H1 (cell line): ENCODE results near the gene ZNF524. TPM values are rescaled to one million over a fixed set of nuclear protein-coding genes. Genes with fewer than 3 reads are reported as not detected.

Experiments
- CHD7 ChIP-seq: fragments of 300-600 bp; sonication (generic); IDR thresholded peaks from 2 replicates; pipeline ENCODE4 v1.7.1; 2012; ENCODE audit warnings: low read length, moderate library complexity, mild to moderate bottlenecking, inconsistent platforms; ENCODE audit not compliant: insufficient replicate concordance
- E2F6 ChIP-seq: IDR thresholded peaks from 2 replicates; pipeline ENCODE4 v1.6.1; 2012; ENCODE audit warnings: inconsistent platforms
- JUN ChIP-seq: IDR thresholded peaks from 2 replicates; pipeline ENCODE4 v1.6.1; 2011; ENCODE audit warnings: low read depth, mild to moderate bottlenecking, improper control_type of control experiment, low read length
- NRF1 ChIP-seq: IDR thresholded peaks from 2 replicates; pipeline ENCODE4 v1.6.1; 2011; ENCODE audit warnings: mild to moderate bottlenecking, low read depth, low read length, improper control_type of control experiment
- POLR2AphosphoS5 ChIP-seq: IDR thresholded peaks from 2 replicates; pipeline ENCODE4 v1.6.1; 2011; ENCODE audit warnings: low read depth, low read length
- RNF2 ChIP-seq: fragments of 200-900, 300-1000 bp; sonication (generic); IDR thresholded peaks from 2 replicates; pipeline ENCODE4 v1.7.1; 2016; ENCODE audit warnings: borderline replicate concordance, low read depth, mild to moderate bottlenecking, antibody characterized with exemption, low read length; ENCODE audit not compliant: poor library complexity, severe bottlenecking; ENCODE audit errors: missing control alignments
- SP1 ChIP-seq: IDR thresholded peaks from 2 replicates; pipeline ENCODE4 v1.6.1; 2011; ENCODE audit warnings: low read depth, low read length
- SUZ12 ChIP-seq: fragments of 200-600 bp; sonication (generic); IDR thresholded peaks from 2 replicates; pipeline ENCODE4 v1.6.1; 2012; ENCODE audit warnings: mild to moderate bottlenecking, inconsistent platforms, low read length, moderate library complexity, mixed read lengths
- TAF1 ChIP-seq: IDR thresholded peaks from 2 replicates; pipeline ENCODE4 v1.6.1; 2011; ENCODE audit warnings: mild to moderate bottlenecking, low read depth, low read length
- TAF7 ChIP-seq: optimal IDR thresholded peaks from 2 replicates; pipeline ENCODE3; 2011; ENCODE audit warnings: low read depth, mild to moderate bottlenecking, inconsistent platforms, low read length, moderate library complexity, borderline replicate concordance
- ZNF274 ChIP-seq: IDR thresholded peaks from 2 replicates; pipeline ENCODE4 v1.7.0; 2012; ENCODE audit warnings: low read length, borderline replicate concordance; ENCODE audit errors: extremely low read depth
- polyA plus RNA-seq, 7 experiments: library from polyadenylated mRNA; depleted of rRNA in 3 of 7; stranded (reverse) in 5 of 7; unstranded in 2 of 7; fragments of >200 nt in 5 of 7; fragments of 200-250 nt in 2 of 7; gene quantifications; 1 replicate in 5 of 7; 2 replicates in 1 of 7; 4 replicates in 1 of 7; pipeline versions ENCODE4 v1.2.1 to v1.2.3, GENCODE V29; 2011 to 2013; ENCODE audit warnings: missing spikeins in 2 of 7, mixed read lengths in 2 of 7
- total RNA-seq: library from RNA; stranded (reverse); fragmentation: NEBNext Ultra II Directional; extraction: Animal tissue kit (Norgen Biotek cat#: 25700); gene quantifications from 2 replicates; pipeline ENCODE4 v1.2.1, GENCODE V29; 2021

Gene ZNF524
- total and polyA plus RNA-seq, 2 of the 8 experiments (the other 6 are each of a cell fraction or from before 2014, with no cell fraction given) = 4.4 to 4.7 TPM

DNA sequence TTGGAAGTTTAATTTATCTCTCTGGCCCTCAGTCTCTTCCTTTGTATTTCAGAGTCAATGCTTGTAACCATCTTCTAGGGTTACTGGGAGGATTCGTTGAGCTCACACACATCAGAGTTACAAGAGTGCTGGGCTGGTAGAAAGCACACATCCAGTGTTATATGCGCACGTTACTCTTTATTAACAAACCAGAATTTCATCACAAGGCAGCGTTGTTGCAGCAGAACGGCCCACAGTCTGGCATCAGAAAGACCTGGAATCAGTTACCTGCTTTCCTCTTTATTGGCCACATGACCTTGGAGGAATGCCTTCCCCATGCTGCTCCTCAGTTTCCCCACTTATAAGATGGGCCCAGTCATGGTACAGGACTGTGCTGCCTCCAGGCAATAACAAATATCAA lies 9.2 kb downstream of the ZNF524 start (continued):
- no peak for TF ChIP-seq CHD7
- no peak for TF ChIP-seq JUN
- no peak for TF ChIP-seq SP1
- TF ChIP-seq E2F6 = no peak
- no peak for TF ChIP-seq TAF1
- TF ChIP-seq ZNF274 = no peak
- TF ChIP-seq SUZ12 = no peak
- TF ChIP-seq NRF1 = no peak
- TF ChIP-seq TAF7 = no peak
- no peak for TF ChIP-seq RNF2
- no peak for TF ChIP-seq POLR2AphosphoS5
